HG03280 (cell line): ENCODE measurements around the gene GAL3ST1.
"Not testable (repeated sequence)": the region's sequence is repeated elsewhere in the genome, so short reads cannot be mapped to it uniquely, and the experiment has no call there.

Source experiments
- ATAC-seq: cut with Tn5 transposase; IDR thresholded peaks from one replicate; pipeline ENCODE4 v1.9.1; 2021; ENCODE audit warnings: mild to moderate bottlenecking, moderate library complexity; ENCODE audit not compliant: unreplicated experiment

GAL3ST1 gene

DNA sequence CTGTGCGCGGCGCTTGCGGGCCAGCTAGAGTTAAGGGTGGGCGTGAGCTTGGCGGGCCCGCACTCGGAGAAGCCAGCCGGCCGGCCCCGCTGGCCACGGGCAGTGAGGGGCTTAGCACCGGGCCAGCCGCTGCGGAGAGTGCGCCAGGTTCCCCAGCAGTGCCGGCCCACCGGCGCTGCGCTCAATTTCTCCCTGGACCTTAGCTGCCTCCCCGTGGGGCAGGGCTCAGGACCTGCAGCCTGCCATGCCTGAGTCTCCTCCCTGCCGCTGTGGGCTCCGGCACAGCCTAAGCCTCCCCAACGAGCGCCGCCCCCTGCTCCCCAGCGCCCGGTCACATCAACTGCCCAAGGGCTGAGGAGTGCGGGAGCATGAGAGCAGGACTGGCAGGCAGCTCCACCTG, 22.4 kb upstream of the GAL3ST1 start:
- no peak for ATAC-seq

- no peak for ATAC-seq
Observed at GRCh38 chr22:30596199-30596598, 21.7 kb upstream of the GAL3ST1 start.

DNA sequence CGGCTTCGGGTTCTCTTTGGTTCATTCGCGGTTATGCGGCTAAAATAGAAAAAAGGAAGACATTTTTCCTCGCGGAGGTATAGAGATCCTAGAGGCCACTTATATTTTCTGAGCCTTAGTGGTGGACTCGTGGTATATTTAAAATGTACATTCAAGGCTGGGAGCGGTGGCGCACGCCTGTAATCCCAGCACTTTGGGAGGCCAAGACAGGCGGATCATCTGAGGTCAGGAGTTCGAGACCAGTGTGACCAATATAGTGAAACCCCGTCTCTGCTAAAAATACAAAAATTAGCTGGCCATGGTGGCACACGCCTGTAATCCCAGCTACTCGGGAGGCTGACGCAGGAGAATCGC, 17.9 kb upstream of the GAL3ST1 start:
- not testable (repeated sequence) for ATAC-seq

DNA sequence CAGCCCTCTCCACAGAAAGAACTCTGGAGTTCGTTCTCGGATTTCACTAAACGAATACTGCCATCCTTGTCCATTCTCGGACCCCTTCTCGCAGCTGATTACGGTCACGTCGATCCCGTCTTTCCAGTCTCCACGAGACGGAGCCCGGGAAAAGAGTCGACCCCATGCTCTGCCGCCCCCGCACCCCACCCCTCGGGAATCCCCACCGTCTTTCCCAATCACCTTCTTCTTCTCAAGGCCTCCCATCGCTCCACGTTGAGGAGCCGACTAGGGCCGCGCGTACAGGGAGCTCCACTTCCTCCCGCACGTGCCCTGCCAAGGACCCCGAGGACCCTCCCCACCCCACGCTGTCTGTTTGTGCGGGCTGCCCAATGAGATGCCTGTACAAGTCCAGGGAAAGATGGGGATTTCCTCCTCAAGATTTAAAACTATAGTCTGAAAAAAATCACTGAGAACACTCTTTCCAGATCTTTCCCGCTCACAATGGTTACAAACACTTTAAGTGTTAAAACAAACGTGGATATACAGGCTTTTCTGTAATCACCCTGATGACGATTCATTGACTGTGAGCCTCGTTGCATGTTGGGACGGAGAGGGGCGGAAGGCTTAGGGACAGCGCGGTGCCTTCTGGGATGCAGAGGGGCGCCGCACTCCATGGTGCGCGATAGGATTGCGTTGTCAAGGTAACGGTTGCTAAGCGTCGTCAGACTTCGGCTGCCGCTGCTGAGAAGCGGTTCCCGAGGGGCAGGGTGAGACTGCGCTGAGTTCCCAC, 17.3 kb upstream of the GAL3ST1 start, which contains the start of gene PES1:
PES1 (minus strand) TSS at position 323 of the 772 bp plus-strand sequence; CDS start at position 246, 77 bp downstream.
- peak; percentile 98 for ATAC-seq

DNA sequence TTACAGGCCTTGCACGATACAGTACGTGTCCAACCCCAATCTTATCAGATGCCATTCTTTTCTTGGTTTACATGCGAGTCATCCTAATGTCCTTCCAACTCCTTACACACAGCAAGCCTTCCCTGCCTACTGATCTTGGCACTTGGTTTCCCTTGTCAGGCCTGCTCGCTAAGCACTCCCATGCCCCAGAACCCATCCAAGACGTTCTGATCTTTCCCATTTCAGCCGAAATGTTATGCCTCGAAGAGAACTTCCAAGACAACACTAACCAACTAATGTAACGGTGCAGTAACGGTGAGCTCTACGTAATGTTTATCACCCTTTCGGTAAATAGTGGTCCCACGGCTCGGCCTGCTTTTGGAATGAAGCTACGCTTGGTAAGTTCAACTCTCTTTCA, 16.7 kb upstream of the GAL3ST1 start:
- no peak for ATAC-seq

DNA sequence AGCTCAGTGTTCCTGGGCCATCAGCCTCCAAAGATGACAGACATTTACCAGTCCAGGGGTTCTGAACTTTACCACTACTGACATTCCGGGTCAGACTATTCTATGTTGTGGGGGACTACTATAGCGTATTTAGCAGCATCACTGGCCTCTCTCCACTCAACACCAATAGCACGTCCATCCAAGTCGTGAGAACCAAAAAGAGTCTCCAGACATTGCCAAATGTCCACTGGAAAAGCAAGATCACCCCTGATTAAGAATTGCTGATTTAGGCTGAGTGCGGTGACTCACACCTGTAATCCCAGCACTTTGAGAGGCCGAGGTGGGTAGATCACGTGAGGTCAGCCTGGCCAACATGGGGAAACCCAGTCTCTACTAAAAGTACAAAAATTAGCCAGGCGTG, 11.9 kb upstream of the GAL3ST1 start:
- no peak for ATAC-seq

GRCh38 chr22:30584441-30584840, 10.0 kb upstream of the GAL3ST1 start:
- ATAC-seq: no peak

DNA sequence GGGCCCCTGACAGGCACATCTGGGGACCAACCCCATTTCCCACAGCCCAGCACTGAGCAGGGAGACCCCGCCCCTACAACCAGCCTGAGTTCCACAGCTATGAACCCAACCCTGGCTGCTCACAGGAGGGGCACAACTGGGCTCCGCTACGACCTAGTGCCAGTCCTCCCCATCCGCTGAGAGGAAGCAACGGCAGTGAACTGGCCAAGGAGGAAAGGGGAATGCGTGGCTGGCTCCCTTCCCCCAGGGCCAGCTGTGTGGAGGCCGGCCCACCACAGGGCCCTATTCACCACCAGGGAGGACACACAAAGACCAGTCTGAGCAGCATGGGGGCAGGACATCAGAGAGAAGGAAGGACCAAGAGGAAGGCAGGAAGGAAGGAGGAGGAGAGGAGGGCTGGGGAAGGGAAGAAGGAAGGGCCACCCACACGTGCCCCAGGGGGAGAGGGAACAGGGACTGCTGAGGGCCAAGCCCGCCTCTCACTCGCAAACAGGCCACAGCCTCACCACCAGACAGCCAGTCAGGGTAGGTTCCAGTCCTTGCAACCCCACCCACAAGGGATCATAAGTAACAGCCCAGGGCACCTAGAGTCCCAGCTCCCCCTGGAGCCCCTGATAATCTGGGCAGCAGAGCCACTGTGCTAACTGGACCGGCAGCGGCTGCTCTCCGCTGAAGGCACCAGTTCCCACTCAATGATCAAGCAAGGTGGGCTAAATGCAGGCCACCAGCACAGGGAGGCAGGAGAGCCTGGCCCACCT, 8.5 kb upstream of the GAL3ST1 start:
- no peak for ATAC-seq

DNA sequence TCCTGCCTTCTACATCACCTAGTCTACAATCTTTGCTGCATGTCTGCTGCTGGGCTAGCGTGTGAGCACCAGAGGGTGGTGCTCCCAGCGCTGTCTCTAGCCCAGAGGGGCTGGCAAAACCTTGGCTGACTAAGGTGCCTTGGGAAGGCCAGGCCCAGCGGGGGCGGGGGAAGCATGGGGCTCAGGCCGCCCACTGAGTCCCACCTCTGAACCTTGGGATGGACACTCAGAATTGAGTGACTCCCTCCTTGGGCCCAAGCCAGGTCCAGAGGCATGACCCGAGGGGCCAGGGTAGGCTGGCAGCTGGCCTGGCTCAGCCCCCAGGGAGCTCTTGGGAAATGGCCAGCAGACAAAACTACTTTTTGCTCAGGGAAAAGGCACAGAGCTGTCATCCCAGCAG, 7.6 kb upstream of the GAL3ST1 start:
- ATAC-seq: no peak

GRCh38 chr22:30580896-30581295, 6.4 kb upstream of the GAL3ST1 start:
- no peak for ATAC-seq

DNA sequence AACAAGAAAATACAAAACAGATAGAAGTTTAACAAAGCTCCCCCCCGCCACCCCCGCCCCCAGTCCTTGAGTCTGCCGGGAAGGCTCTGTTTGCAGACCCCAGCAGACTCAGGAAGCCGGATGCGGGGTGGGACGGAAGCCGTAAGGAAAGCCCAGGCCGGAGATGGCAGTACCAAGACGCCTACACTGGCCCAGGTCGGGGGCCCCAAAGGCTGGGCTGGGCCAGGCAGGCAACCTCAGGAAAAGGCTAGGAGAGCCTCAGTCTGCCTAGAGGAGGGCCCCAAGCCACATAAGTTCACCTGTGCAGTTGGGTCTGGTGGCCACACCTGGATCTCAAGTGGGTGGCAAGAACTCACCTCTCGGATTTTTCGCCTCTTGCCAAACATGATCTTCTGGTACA, 4.0 kb upstream of the GAL3ST1 start:
- ATAC-seq: no peak

GRCh38 chr22:30575859-30576258, 1.4 kb upstream of the GAL3ST1 start:
- ATAC-seq: no peak

DNA sequence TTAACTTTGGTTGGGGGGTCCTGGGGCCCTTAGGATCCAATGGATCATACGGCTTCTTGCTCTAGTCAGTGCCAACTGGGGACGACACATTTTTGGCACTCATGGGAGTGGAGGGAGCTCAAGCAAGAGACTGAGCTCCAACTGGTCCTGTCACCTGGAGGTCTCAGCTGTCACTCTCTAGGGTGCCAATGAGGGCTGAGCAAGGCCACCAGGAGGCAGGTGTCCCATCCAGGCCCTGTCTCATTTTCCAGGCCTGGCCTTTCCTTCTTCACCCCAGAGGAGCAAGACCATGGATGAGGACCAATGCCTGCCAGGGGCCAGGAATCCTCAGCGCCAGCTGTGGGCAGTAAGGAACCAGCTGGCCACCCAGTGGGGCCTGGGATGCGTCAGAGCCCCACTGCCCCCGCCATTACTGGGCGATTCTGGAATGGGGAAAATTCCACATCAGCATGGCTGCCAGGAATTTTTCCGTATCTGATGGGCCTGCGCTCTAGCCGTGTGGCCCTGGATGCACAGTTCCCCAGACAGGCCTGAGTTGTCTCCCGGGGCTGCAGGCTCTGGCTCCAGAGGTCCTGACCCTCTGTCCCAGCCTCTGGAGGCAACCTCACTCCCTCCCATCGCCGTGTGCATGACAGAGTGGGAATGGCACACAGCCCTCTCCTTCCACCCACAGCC, 669 bp upstream of the GAL3ST1 start:
- no peak for ATAC-seq

GRCh38 chr22:30573594-30574094, 821 bp downstream of the GAL3ST1 start:
- ATAC-seq: no peak

DNA sequence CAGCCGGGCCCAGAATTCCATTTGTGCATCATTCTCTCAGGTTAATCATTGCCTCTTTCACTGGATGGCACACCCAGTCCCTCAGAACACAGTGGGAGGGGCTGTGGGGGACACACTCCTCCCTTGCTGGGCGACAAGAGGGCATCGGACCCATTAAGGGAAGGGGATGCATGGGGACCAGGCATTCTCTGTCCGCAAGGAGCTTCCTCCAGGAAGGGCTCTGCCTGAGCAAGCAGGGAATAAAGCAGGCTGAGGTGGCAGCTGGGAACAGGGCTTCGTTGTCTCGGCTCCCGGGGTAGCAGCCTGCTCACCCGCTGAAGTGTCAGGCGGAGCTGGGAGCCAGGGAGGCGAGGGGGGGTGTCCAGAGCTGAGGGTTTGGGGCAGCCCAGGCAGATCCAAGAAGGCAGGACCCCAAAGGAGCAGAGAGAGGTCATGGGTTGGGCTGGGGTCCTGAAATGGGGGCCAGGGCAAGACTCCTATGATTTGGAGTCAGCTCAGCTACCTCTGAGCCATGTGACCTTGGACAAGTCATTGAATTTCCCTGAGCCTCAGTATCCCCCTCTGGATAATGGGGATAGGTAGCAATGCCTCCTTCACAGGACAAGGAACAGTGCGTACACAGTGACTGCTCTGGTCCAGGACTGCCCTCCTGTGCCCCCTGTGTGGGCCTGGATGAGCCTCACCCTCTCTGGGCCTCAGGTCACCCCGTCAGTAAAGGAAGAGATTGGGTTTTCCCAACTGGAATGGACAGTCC, 1.4 kb downstream of the GAL3ST1 start:
- no peak for ATAC-seq

- ATAC-seq: no peak
Observed at GRCh38 chr22:30572210-30572609, 2.3 kb downstream of the GAL3ST1 start.

- ATAC-seq: no peak
Observed at GRCh38 chr22:30569674-30570202, 4.7 kb downstream of the GAL3ST1 start.

DNA sequence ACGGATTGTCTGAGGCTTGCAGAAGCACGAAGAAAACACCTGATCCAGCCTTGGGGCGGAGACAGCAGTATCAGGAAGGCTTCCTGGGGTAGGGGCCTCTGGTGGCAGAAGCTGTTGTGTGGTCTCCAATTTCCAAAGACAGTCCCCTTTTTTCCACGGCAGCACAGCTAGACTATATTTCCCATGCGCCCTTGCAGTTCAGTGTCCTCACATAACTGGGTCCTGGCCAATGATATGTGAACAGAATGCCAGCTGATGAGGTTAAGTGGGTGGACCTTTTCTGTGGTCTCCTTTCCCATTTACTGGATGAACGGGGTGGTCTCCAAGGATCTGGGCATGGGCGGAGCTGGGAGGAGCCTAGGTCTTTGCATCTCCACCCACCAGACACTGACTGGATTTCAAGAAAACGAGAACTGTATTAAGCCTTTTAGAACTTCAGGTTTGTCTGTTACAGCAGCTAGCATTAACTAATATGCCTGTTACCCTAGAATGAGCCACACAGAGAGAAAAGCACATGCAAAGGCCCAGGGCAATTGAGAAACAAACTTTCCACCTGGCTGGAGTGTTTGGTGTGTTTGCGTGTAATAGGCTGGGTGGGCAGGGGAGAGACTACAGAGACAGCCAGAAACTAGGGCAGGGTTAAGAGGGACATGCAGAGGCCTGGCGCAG, 6.2 kb downstream of the GAL3ST1 start:
- ATAC-seq: no peak

DNA sequence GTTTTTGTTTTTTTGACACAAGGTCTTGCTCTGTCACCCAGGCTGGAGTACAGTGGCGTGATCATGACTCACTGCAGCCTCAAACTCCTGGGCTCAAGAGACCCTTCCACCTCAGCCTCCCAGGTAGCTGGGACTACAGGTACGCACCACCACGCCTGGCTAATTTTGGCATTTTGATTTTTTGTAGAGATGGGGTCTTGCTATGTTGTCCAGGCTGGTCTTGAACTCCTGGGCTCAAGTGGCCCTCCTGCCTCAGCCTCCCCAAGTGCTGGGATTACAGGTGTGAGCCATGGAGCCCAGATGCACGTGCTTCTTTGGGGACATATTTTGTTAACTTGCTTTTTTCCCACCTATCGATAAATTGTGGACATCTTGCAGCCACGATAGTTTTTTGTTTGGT, 7.2 kb downstream of the GAL3ST1 start:
- not testable (repeated sequence) for ATAC-seq

GRCh38 chr22:30566125-30566524, 8.3 kb downstream of the GAL3ST1 start:
- ATAC-seq: no peak
